GM04503 (cell line): ENCODE measurements around the gene AKT1.
"Not testable (repeated sequence)": the region's sequence is repeated elsewhere in the genome, so short reads cannot be mapped to it uniquely, and the experiment has no call there.

Source experiments
- DNase-seq: peaks from one replicate; pipeline ENCODE4 v3.0.0-alpha.2; 2012; ENCODE audit warnings: low read depth

Gene AKT1

DNA sequence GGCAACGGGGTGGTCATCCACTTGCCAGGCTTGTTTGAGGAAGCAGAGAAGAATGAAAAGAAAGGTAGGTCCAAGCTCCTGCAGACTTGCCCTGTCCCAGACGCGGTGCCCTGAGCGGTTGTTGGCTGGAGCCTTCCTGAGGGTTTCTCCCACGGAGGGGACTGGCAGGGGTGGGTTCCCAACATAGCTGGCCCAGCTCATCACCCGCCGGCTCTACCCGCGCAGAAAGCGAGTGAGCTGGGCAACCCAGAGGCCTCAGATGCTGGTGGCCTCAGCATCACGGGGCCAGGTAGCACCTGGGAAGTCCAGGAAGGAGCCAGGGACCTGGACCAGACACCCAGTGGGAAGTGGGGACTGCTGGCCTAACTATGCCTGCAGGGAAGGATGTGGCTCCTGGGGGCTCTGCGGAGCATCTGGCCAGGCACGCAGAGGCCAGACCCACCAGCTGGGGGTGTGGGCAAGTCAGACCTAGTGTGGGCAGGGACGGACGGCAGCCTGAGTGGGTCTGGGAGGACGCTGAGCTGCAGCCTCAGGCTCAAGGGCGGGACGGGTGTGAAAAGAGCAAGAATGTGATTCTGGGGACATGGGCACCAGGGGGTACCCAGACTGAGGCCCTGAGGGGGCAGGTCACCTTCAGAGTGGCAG is 57.1 kb downstream of the AKT1 start:
- DNase-seq: no peak

DNA sequence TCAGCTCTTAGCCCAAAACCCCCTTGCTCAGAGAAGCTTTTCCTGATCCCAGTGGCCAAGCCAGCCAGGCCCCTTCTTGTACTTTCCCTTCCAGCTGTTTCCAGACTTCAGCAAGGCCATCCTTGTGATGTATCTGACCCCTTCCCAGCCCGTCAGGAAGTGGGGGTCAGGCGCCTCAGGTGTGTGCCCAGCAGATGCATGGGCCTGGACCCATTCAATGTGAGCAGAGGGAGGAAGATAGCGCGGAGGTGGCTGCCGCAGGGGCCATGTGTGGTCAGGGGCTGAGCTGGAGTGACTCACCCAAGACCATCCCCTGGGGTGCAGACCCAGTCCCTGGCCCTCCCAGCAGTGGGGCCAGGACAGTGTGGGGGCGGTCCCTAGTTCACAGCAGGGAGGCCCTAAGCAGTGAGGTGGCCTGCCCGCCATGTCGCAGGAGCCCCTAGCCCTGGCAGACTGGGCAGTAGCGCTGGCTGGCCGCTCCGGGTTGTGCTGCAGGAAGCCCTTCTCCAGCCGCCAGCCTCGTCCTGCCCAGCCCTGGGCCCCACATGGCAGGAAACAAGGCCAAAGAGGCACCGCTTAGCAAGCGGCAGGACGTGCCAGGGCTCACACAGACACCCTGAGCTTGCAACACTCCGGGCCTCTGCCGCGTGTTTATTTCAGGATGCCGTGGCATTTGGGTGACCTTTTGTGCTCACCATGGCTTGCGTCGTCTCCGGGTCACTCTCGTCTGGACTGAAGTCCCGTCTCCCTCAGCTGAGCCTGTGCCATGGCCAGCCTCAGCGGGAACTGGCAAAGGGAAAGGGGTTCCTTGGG is 59.5 kb downstream of the AKT1 start:
- DNase-seq: peak; percentile 67

DNA sequence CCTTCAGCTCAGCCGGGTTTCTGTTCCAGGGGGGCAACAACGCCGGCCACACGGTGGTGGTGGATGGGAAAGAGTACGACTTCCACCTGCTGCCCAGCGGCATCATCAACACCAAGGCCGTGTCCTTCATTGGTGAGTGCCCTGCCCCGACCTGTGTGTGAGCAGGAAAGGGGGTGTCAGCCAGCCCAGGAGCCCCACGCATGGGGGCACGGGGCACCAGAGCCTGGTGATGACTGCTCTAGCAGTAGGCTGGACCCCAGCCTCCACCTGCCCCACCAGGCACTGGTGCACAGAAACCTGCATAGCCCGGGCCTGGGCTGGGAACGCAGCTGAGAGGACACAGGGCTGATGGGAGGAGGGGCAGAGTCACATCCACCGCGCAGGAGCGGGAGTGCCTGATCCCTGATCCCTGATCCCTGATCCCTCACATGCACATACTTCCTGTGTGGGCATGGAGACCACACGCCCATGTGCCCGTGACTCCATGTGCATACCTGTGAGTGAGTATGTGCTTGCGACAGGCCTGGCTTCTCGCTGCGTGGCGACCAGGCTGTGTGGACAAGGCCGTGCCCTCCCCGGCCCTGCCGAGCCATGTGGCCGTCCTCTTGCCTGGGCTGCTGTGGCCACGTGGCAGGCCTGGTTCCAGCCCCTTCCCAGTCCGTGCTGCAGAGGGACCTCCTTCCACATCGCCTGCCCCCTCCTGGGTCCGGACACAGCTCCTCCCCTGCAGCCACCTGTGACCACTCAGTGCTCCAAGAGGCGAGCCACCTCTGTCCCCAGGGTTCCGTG is 60.4 kb downstream of the AKT1 start:
- no peak for DNase-seq

DNA sequence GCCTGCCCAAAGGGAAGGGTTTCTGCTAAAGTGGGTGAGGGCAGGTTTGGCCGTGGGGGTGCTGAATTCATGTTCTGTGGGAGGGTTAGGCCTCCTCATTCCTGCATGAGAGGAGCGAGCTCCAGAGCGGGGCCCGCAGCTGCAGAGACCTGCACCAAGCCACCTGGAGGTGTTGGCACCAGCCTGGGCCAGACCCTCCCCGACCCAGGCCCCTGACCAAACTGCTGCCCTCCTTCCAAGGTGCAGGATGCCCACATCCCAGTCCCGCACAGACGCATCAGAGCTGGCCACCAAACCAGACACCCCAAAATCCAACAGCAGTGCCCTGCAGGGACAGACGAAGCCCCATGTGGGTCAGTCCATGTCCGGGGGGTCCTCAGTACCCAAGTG is 61.0 kb downstream of the AKT1 start:
- no peak for DNase-seq

DNA sequence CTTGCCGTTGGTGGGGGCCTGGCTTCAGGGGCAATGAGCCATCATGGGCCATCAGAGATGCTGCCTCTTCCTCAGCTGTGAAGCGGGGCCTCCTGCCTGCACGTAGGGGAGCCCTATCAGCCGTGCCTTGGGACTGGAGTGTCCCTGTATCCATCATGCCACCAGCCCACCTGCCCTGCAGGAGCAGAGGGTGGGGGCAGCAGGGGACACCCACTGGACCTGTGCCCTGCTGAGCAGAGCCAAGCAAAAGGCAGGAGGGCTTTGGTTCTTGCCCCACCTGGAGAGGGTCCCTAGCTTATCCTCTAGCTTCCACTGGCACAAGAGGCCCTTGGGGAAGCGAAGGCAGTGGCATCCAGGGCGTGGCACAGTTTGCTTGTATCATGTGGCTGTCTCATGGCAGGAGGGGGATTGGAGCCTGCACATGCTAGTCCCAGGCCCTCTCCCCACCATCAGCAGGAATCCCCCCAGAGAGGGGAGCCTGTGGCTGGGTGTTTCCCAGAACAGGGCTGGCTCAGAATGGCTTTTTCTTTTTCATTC is 61.4 kb downstream of the AKT1 start:
- no peak for DNase-seq

DNA sequence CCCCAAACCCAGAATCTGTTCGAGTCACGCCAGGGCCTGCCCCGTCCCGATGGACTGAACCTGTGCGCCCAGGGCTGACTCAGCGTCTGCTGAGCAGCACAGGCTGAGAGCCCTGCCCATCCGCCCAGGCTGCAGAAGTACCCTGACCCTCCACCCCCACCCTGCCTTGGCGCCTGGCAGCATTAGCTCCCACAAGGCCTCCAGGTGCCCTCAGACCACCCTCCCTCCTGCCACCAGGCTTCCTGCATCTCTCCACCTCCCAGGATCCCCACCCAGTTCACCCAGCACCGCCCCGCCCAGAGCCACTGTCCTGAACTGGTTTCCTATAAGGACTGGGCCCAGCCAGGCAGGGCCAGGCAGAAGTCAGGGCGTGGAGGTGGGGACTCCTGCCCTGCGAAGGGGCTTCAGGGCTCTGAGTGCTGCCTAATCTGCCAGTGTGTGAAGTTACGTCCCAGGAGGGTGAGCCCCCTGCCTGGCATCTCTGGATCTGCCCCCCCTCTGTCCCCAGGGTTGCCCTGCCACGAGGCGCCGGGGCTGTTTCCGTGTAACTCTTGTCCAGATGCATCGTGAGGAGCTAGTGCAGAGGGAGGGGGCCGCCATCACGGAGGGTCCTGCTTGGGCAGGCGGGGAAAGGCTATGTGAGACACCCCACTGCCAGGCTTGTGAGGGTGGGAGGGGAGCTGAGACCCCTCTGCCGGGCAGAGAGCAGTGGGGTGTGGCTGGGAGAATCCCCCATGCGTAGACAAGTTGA is 62.4 kb downstream of the AKT1 start:
- no peak for DNase-seq

DNA sequence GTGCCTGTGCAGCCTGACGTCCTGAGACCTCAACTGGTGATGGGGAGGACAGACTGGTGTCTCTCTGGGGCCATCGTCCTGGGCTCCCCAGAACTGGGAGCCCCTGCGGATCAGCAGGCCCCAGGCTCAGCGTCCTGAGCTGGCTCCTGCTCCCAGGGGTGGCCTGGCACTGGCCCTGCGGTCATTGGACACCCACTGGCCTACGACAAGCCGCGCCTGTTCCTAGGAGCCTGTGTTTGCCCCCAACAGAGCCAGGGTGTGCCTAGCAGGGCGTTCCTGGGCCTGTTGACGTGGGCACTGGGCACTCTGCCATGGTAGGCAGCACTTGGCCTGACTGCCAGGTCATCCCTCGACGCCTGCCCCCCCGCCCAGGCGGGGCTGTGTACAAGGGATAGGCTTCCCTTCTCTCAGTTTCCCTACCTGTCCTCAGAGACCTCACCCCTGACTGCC is 63.2 kb downstream of the AKT1 start:
- DNase-seq: no peak

DNA sequence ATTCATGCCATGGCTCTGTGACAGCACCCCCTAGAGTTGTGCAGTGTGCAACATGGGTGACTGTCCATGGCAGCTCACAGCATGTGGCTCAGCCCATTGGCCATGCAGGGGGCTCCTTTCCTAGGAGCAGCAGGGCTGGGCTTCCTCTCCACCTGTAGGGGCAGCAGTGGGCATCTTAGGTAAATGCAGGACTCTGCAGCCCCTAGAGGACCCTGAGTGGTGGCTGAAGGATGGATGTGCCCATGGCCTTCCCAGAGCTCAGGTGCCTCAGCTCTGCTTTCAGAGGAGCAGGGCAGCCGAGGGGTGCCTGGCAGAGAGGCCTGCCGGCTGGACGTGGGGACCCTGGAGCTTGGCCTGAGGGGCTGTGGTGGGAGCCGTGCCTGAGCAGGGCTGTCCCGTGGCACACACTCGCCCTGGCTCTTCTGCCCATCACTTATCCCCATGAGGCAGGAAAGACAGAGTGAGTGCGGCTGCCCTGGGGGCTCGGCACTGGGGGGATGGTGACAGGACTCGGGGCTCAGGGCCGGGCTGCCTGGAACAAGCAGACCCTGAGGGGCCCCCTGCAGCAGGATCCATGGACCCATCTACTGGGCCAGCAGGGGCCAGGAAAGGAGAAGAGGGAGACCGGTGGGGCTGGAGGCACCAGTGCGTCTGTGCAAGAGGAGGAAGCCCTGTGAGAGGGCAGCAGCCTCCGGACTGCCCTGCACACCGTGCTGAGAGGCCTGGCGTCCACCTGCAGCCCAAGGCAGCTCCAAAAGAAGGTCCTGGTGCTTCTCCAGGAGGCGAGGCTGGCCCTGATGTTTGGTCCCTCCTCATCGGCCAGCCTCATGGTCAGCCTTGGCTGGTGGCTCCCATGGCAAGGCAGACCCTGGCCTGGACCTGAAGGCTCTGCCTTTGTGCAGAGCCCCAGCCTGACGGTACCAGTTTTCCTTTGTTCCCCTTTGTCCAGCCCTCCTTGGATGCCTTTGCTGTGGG is 63.9 kb downstream of the AKT1 start:
- DNase-seq: no peak

DNA sequence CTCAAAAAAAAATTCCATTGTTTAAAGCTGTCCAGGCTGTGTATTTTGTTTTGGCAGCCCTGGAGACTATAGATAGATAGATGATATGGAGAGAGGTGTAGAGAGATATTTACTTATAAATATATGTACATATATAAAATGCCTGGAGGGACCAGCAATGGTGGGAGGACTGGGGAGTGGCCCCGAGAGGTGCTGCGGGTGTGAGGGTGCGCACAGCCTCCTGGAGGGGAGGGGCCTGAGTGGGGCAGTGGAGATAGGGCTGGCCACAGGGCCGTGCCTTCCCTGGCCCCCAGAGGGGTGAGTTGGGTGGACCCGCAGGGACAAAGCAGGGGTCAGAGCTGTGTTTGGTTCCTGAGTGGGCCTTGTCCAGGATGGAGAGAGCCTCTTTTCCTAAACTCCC is 65.1 kb downstream of the AKT1 start:
- DNase-seq: no peak

DNA sequence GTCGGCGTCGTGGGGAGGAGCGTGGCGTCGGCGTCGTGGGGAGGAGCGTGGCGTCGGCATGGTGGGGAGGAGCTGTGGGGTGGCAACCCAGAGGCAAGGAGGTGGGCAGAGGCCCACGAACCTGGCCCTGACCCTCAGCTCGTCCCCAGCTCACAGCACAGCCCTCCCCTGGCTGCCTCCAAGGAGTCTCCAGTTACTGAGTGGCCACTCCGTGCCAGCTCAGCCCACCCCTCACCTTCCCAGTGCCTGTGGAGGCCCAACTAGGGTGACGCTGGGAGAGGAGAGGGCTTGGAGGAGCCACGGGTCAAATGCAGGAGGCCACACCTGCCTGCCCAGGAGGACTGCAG is 65.7 kb downstream of the AKT1 start:
- no peak for DNase-seq

DNA sequence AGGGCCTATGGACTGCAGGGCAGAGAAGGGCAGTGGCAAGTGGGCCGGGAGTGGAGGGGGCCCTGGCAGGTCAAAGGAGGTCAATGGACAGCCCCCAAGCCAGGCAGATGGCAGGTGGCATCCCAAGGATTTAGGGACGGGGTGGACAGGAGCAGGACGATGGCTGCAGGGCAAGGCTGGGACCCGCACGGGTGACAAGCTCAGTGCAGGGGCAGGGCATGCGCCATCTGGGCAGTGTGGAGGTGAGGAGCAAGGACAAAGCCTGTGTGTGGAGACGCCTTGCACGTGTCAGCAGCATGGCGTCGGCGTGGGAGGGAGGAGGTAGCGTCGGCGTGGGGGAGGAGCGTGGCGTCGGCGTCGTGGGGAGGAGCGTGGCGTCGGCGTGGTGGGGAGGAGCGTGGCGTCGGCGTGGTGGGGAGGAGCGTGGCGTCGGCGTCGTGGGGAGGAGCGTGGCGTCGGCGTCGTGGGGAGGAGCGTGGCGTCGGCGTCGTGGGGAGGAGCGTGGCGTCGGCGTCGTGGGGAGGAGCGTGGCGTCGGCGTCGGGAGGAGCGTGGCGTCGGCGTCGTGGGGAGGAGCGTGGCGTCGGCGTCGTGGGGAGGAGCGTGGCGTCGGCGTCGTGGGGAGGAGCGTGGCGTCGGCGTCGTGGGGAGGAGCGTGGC is 66.2 kb downstream of the AKT1 start:
- DNase-seq: not testable (repeated sequence)

DNA sequence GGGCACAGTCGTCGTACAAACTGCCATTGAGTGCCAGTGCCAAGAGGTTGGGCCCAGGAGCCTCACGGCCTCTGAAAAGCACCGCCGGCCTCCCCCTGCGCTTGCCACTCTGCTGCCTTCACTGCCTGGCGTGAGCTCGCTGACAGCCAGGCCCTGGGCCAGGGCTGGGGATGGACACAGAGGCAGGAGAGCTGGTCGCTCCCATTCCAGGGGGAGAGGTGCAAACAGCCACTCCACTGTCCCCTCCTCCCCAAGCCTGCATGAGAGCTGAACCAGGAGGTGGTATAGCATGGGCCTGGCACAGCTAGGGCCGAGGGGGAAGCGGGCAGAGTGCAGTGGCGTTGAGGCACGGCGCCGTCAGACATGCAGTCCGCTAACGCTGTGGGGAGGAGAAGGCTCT is 66.9 kb downstream of the AKT1 start:
- DNase-seq: no peak

DNA sequence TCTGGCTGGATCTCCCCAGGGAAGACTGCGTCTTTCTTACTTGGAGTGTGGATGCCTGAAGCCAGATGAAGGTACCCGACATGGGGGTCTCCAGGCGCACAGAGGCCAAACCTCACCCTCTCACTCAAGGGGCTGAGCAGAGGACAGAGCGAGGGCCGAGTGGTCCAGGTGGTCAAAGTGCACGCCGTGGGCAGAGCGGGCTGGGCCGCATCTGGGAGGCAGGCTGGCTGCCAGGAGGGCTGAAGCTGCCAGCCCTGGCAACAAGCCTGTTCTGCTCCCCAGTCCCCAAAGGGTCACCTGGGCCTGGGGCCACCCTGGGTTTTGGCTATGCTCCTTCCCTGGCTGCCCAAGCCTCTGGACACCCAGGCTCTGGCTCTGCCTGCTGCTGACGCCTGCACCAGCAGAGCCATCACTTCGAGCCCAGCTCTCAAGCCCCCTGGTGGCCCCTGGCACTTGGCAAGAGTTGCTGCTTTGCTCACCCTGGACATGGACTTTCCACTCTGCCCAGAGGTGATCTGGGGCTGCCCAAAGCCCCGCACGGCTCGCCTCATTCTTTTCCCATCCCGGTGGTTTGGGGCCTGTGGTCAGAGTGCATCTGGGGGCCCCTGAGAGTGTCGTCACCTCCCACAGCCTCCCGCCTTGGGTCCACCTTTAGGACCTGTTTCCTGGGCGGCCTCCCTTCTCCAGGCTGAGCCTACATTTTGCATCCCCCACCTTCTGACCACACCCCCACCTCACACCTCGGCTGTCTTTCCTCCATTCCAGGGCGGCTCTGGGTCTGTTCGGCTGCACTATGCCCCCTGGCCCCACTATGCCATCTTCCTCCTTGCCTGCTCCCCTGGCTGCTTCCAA is 68.7 kb downstream of the AKT1 start:
- DNase-seq: no peak

DNA sequence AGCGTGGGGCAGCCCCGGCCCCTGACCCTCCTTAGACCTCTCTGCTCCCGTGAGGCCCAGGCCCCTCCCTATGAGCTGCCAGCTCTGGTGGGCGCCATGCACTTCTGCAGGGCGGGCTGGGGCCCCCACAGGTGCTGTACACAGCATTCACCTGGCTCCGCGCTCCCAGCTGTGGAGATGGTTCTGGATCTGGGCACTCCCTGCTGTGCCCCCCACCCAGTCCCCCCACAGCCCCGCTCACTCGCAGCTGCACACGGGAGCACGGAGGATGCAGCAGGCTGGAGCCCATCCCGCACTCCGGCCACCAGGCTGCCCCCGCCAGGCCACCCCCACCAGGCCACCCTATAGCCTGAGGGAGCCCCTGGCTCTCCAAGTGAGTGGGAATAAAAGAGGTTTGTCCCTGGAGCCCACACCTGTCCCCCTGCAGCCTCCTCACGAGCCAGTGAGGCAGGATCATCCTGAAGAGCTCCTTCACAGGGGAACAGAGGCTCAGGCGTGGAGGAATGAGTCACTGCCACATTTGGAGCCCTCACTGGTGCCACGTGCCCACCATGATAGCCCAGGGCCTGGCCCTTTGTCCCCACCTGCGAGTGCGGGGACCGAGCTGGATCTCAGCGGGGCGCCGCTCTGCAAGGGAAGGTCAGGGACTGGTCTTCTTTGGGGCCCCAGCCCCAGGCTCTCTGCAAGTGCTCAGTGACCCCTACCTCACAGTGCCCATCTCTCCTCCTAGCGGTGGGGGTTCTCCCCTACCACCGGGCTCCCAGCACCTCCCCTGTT is 69.6 kb downstream of the AKT1 start:
- no peak for DNase-seq

DNA sequence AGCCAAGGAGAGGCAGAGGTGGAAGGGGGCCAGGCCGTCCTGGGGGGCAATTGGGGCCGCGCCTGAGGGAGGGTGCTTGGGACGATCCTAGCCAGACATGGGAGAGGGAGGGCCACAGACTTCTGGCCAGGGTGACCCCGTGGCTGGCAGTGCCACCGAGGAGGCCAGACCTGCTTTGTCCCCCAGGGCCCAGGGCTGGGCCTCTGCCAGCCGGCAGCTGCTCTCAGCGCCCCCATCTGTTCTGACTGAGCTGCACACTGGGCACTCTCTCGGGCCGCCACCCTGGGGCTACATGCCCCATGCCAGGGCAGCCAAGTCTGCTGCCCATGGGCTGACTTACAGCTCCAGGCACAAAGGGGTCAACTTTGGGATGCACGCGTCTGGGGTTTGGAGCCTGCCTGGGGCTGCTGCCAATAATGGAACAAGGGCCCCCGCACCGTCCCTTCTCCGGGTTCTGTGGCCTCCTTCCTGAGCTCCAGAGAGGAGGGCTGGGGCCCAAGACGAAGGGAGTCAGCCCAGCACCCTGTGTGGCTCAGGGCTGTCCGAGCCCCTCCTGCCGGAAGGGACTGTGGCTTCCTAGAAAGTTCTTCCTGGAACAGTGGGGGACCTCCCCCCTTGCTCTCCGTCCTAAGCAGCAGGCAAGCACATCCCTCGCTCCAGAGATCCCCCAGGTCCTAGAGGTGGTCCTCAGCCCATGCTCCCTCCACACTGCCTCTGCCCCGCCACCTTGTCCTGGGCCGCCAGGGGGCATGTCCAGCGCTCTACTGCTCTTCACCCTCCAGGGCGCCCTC is 70.4 kb downstream of the AKT1 start:
- no peak for DNase-seq

DNA sequence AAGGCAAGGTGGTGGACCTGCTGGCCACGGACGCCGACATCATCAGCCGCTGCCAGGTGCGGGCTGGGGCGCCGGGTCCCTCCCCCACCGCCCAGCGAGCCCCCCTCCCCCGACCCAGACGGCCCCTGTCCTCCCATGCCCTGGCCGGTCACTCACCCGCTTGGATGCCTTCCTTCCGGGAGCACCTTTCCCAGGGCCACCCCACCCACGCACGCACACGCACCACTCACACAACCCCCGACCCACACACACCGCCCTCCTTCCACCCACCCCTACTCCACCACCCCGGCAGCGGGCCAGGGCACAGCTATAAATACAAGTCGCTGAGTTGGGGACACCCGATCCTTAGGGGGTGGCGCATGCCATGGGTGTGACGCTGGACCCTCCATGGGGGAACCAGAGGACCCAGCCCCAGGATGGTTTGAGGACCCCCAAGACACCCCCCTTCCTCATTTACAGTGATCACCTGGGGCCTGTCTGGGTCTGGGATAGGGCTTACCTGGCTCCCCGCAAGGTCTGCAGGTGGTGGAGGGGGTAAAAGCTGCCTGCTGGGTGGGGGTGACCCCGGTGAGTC is 71.1 kb downstream of the AKT1 start:
- DNase-seq: no peak

DNA sequence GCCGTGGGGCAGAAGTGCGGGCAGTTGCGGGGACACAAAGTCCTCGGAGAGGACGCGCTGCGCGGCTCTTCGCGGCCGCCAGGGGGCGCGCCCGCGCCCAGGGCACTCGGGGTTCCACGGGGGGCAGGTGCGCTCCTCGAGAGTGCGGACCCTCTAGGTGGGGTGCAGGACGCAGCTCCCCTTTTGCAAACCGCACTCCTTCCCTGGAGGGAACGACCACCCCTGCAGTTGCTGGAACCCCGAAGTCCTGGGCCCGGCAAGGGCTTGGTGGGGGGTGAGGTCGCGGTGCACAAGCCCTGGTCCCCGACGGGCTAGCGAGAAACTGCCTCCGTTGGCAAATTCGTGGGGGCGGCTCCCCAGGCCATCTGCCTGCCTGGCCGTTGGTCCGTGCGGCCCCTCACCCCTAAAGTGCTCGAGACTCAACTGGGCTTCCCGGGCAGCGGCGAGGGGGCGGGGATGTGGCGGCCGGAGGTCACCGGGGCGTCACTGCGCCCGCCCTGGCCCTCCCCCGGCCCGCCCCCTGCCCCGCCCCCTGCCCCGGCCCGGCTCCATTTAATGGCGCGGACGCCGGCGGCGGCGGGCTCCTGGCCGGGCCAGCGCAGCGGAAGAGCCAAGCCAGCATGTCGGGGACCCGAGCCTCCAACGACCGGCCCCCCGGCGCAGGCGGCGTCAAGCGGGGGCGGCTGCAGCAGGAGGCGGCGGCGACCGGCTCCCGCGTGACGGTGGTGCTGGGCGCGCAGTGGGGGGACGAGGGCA is 71.7 kb downstream of the AKT1 start, which contains the start of gene ADSS1:
ADSS1 (plus strand) TSS at position 579 of the 756 bp plus-strand sequence; CDS start at position 621, 42 bp downstream.
- DNase-seq: no peak
